ENCODE data around the gene CMTM6.
A peak's percentile ranks its signal among the peaks of the same experiment; 100 is the strongest.
"Not testable (repeated sequence)": the region's sequence is repeated elsewhere in the genome, so short reads cannot be mapped to it uniquely, and the experiment has no call there.

The CMTM6 gene

GRCh38 chr3:32531010-32531647 lies 28.5 kb upstream of the CMTM6 start:
- H3K36me3 ChIP-seq (ENCODE audit: control insufficient read depth, low read length), result peaks cover 44% of the 10 kb centered on the region

GRCh38 chr3:32525720-32526119 lies 23.1 kb upstream of the CMTM6 start:
- no peak overlapping the region for H3K27ac ChIP-seq (ENCODE audit: low read depth, low read length)
- no peaks in the 10 kb centered on the region for H3K79me2 ChIP-seq (ENCODE audit: control insufficient read depth, low read length)
- H3F3A ChIP-seq (ENCODE audit: control insufficient read depth, insufficient read depth), result 0 out of 2 replicates have a peak, but pooled peaks cover 2% of the 10 kb centered on the region
- H3K9me3 ChIP-seq (ENCODE audit: control insufficient read depth, insufficient read depth, low read length), result no peaks in the 10 kb centered on the region
- no peak overlapping the region for H3K4me3 ChIP-seq (ENCODE audit: low read length)
- H3K27me3 ChIP-seq (ENCODE audit: control insufficient read depth, low read length), result no peaks in the 10 kb centered on the region
- H3K36me3 ChIP-seq (ENCODE audit: control insufficient read depth, low read length), result peaks cover 42% of the 10 kb centered on the region
- no peak overlapping the region for H3K4me2 ChIP-seq (ENCODE audit: low read length)
- H3K9me2 ChIP-seq (replicated peaks; ENCODE audit: control insufficient read depth, low read length), result no peaks in the 10 kb centered on the region
- H3K4me1 ChIP-seq (ENCODE audit: control insufficient read depth, low read length), result no peaks in the 10 kb centered on the region
- no peaks in the 10 kb centered on the region for H4K20me1 ChIP-seq (ENCODE audit: control insufficient read depth, insufficient read depth, low read depth, low read length)
- TF ChIP-seq EZH2phosphoT487 (IDR thresholded peaks at IDR 0.05; ENCODE audit: borderline replicate concordance, low read length) (no peak), CTCF (IDR thresholded peaks at IDR 0.05; ENCODE audit: low read depth, low read length, poor library complexity, severe bottlenecking) (no peak)

More at GRCh38 chr3:32531010-32531647, 28.5 kb upstream of the CMTM6 start:
- Histone ChIP-seq H3K27ac (ENCODE audit: low read depth, low read length) (no peak overlapping the region), H3K79me2 (ENCODE audit: control insufficient read depth, low read length) (no peaks in the 10 kb centered on the region), H3K4me1 (ENCODE audit: control insufficient read depth, low read length) (no peaks in the 10 kb centered on the region), H3K9me3 (ENCODE audit: control insufficient read depth, insufficient read depth, low read length) (no peaks in the 10 kb centered on the region), H3F3A (ENCODE audit: control insufficient read depth, insufficient read depth) (no peaks in the 10 kb centered on the region), H3K27me3 (ENCODE audit: control insufficient read depth, low read length) (no peaks in the 10 kb centered on the region), H3K4me2 (ENCODE audit: low read length) (no peak overlapping the region), H4K20me1 (ENCODE audit: control insufficient read depth, insufficient read depth, low read depth, low read length) (no peaks in the 10 kb centered on the region), H3K9me2 (replicated peaks; ENCODE audit: control insufficient read depth, low read length) (no peaks in the 10 kb centered on the region), H3K4me3 (ENCODE audit: low read length) (no peak overlapping the region)
- no peak for TF ChIP-seq EZH2phosphoT487 (IDR thresholded peaks at IDR 0.05; ENCODE audit: borderline replicate concordance, low read length)
- no peak for TF ChIP-seq CTCF (IDR thresholded peaks at IDR 0.05; ENCODE audit: low read depth, low read length, poor library complexity, severe bottlenecking)

- Histone ChIP-seq H3K27ac (ENCODE audit: low read depth, low read length) (no peak overlapping the region), H3K27me3 (ENCODE audit: control insufficient read depth, low read length) (no peaks in the 10 kb centered on the region), H4K20me1 (ENCODE audit: control insufficient read depth, insufficient read depth, low read depth, low read length) (no peaks in the 10 kb centered on the region), H3K9me2 (replicated peaks; ENCODE audit: control insufficient read depth, low read length) (no peaks in the 10 kb centered on the region), H3K4me1 (ENCODE audit: control insufficient read depth, low read length) (no peaks in the 10 kb centered on the region), H3K4me3 (ENCODE audit: low read length) (no peak overlapping the region), H3K4me2 (ENCODE audit: low read length) (no peak overlapping the region), H3K79me2 (ENCODE audit: control insufficient read depth, low read length) (no peaks in the 10 kb centered on the region), H3F3A (ENCODE audit: control insufficient read depth, insufficient read depth) (peaks cover 2% of the 10 kb centered on the region; the same call in 1 of the 2 replicates), H3K9me3 (ENCODE audit: control insufficient read depth, insufficient read depth, low read length) (no peaks in the 10 kb centered on the region), H3K36me3 (ENCODE audit: control insufficient read depth, low read length) (peaks cover 22% of the 10 kb centered on the region)
- TF ChIP-seq CTCF (IDR thresholded peaks at IDR 0.05; ENCODE audit: low read depth, low read length, poor library complexity, severe bottlenecking), result no peak
- no peak for TF ChIP-seq EZH2phosphoT487 (IDR thresholded peaks at IDR 0.05; ENCODE audit: borderline replicate concordance, low read length)
Measured at GRCh38 chr3:32522682-32523081, 20.0 kb upstream of the CMTM6 start.

GRCh38 chr3:32518921-32519320 lies 16.3 kb upstream of the CMTM6 start:
- H3K4me2 ChIP-seq (ENCODE audit: low read length); H3F3A ChIP-seq (ENCODE audit: control insufficient read depth, insufficient read depth): not testable (repeated sequence)
- peaks cover 11% of the 10 kb centered on the region for H3K4me1 ChIP-seq (ENCODE audit: control insufficient read depth, low read length)

GRCh38 chr3:32516751-32517150 lies 14.1 kb upstream of the CMTM6 start:
- Histone ChIP-seq H3K27ac (ENCODE audit: low read depth, low read length) (peak overlapping the region; percentile 76), H3K4me1 (ENCODE audit: control insufficient read depth, low read length) (peaks cover 11% of the 10 kb centered on the region), H3K4me3 (ENCODE audit: low read length) (peak overlapping the region; percentile 65), H3K4me2 (ENCODE audit: low read length) (peak overlapping the region; percentile 86)
- H3K79me2 ChIP-seq (ENCODE audit: control insufficient read depth, low read length); H3K27me3 ChIP-seq (ENCODE audit: control insufficient read depth, low read length); H3K9me2 ChIP-seq (replicated peaks; ENCODE audit: control insufficient read depth, low read length); H4K20me1 ChIP-seq (ENCODE audit: control insufficient read depth, insufficient read depth, low read depth, low read length); H3K9me3 ChIP-seq (ENCODE audit: control insufficient read depth, insufficient read depth, low read length); H3F3A ChIP-seq (ENCODE audit: control insufficient read depth, insufficient read depth); H3K36me3 ChIP-seq (ENCODE audit: control insufficient read depth, low read length): not testable (repeated sequence)

More at GRCh38 chr3:32518921-32519320, 16.3 kb upstream of the CMTM6 start:
- H3K9me2 ChIP-seq (replicated peaks; ENCODE audit: control insufficient read depth, low read length); H4K20me1 ChIP-seq (ENCODE audit: control insufficient read depth, insufficient read depth, low read depth, low read length); H3K27ac ChIP-seq (ENCODE audit: low read depth, low read length); H3K36me3 ChIP-seq (ENCODE audit: control insufficient read depth, low read length); H3K4me3 ChIP-seq (ENCODE audit: low read length); H3K79me2 ChIP-seq (ENCODE audit: control insufficient read depth, low read length); H3K9me3 ChIP-seq (ENCODE audit: control insufficient read depth, insufficient read depth, low read length); H3K27me3 ChIP-seq (ENCODE audit: control insufficient read depth, low read length): not testable (repeated sequence)

All from DOHH2 (cell line).